ENCODE data around the gene LBX1.

The LBX1 gene

GRCh38 chr10:101229266-101230182, at the start of gene LBX1:
TSS of gene LBX1 (minus strand) at chr10:101229463. CDS start at chr10:101228815, 648 bp downstream.
- no peak for TF ChIP-seq CTCF (IDR thresholded peaks at IDR 0.05; ENCODE audit: low read depth, low read length, missing control alignments)
- in situ Hi-C loops (cut with HindIII; ENCODE audit: low sequenced_read_pairs): no loop called here
- DNase-seq (ENCODE audit: low read depth): no peak
- H3K4me3 ChIP-seq (ENCODE audit: low read depth, low read length): no peak within 1 kb of the TSS

DNA sequence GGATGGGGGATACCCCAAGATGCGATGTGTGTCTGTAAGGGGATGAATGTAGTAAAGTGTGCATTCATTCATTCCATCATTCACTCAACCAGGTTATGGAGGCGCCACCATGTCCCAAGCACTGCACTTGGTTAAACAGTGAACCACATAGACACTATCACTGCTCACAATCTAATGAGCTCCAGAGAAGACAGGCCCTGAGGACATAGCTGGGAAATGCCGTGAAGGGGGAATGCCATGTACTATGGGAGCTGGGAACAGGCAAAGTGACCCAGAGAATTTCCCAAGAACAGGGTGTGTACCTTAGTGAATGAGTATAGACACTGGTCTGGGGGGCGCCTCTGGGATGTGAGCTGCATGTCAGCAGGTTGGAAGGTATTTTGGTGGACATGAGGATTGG, 44.5 kb upstream of the LBX1 start:
- no peak for DNase-seq (ENCODE audit: low read depth)
- no peak for TF ChIP-seq CTCF (IDR thresholded peaks at IDR 0.05; ENCODE audit: low read depth, low read length, missing control alignments)
- no peak overlapping the region for H3K4me3 ChIP-seq (ENCODE audit: low read depth, low read length)
- in situ Hi-C loops (cut with HindIII; ENCODE audit: low sequenced_read_pairs): no loop called here

DNA sequence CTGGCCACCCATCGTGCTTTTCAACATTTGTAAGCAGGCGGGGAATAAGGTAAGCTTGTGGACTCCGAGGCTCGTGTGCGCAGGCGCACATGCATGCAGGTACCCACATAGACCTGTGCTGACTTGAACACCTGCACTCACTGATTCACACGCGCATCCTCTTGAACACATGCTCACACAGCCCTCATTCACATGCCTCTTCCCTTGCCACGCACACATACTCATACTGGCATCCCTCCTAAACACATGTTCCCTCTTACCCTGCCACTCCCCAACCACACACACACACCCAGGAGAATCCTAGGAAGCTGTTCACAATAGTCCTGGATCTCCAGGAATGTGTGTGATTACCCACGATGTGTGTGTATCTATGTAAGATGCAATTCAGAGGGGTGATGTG, 44.1 kb upstream of the LBX1 start:
- no peak for TF ChIP-seq CTCF (IDR thresholded peaks at IDR 0.05; ENCODE audit: low read depth, low read length, missing control alignments)
- in situ Hi-C loops (cut with HindIII; ENCODE audit: low sequenced_read_pairs): no loop called here
- no peak overlapping the region for H3K4me3 ChIP-seq (ENCODE audit: low read depth, low read length)
- DNase-seq (ENCODE audit: low read depth): no peak

GRCh38 chr10:101272229-101272868, 43.1 kb upstream of the LBX1 start:
- in situ Hi-C loops (cut with HindIII; ENCODE audit: low sequenced_read_pairs): no loop called here
- no peak overlapping the region for H3K4me3 ChIP-seq (ENCODE audit: low read depth, low read length)
- peak; percentile 83 for TF ChIP-seq CTCF (IDR thresholded peaks at IDR 0.05; ENCODE audit: low read depth, low read length, missing control alignments)
- DNase-seq (ENCODE audit: low read depth): peak; percentile 34

DNA sequence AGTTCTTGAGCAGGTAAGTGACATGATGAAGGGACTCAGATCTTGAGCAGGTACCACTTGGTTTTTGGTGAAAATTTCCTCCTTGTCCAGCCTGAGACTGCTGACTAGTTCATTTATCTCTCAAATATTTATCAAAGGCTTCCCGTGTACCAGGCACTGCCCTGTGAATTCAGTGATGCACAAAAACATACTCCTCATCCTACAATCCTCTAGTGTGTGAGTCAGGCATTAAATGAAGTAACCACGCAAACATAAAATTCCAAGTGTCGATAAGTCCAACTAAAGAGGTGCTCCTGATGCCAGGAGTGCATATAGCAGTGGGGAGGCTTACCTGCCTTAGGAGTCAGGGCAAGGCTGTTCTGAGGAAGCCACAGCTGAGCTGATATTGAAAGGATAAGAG, 41.5 kb upstream of the LBX1 start:
- in situ Hi-C loops (cut with HindIII; ENCODE audit: low sequenced_read_pairs): no loop called here
- H3K4me3 ChIP-seq (ENCODE audit: low read depth, low read length): no peak overlapping the region
- no peak for TF ChIP-seq CTCF (IDR thresholded peaks at IDR 0.05; ENCODE audit: low read depth, low read length, missing control alignments)
- DNase-seq (ENCODE audit: low read depth): no peak

DNA sequence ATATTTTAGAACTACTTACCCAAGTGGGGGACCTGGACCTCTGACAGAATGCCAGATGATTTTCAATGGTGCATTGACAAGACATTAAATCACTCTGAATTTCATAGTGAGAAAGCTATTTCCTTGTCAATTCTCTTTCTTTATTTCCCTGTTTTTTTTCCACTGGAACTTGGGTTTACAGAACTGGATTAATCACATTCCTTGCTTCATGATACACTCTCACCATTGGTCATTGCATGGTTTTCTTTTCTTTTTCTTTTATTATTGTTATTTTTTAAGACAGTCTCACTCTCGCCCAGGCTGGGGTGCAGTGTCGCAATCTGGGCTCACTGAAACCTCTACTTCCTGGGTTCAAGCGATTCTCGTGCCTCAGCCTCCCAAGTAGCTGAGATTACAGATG, 38.5 kb upstream of the LBX1 start:
- in situ Hi-C loops (cut with HindIII; ENCODE audit: low sequenced_read_pairs): no loop called here
- no peak for DNase-seq (ENCODE audit: low read depth)
- no peak for TF ChIP-seq CTCF (IDR thresholded peaks at IDR 0.05; ENCODE audit: low read depth, low read length, missing control alignments)
- H3K4me3 ChIP-seq (ENCODE audit: low read depth, low read length): no peak overlapping the region

All from astrocyte of the cerebellum (primary cell).